Endothelial cell (in vitro differentiated cells): ENCODE data around the gene P3H4. TPM values are rescaled to one million over a fixed set of nuclear protein-coding genes. Genes with fewer than 3 reads are reported as not detected.
A peak's percentile ranks its signal among the peaks of the same experiment; 100 is the strongest.
"Not testable (repeated sequence)": the region's sequence is repeated elsewhere in the genome, so short reads cannot be mapped to it uniquely, and the experiment has no call there.

Source experiments
- DNase-seq: peaks from one replicate; pipeline ENCODE4 v3.0.0; 2021; ENCODE audit warnings: low spot score
- H3K27ac Mint-ChIP-seq: one replicate; pipeline ENCODE4 v1.8.0; 2021; ENCODE audit warnings: mixed read lengths, inconsistent platforms; ENCODE audit not compliant: unreplicated experiment
- H3K27me3 Mint-ChIP-seq: one replicate; pipeline ENCODE4 v1.8.0; 2021; ENCODE audit warnings: mild to moderate bottlenecking, moderate library complexity, mixed read lengths, inconsistent platforms; ENCODE audit not compliant: unreplicated experiment
- H3K36me3 Mint-ChIP-seq: one replicate; pipeline ENCODE4 v1.8.0; 2021; ENCODE audit warnings: mild to moderate bottlenecking, low read depth, mixed read lengths, inconsistent platforms; ENCODE audit not compliant: unreplicated experiment
- H3K4me1 Mint-ChIP-seq: one replicate; pipeline ENCODE4 v1.8.0; 2021; ENCODE audit warnings: mild to moderate bottlenecking, mixed read lengths, inconsistent platforms; ENCODE audit not compliant: unreplicated experiment
- H3K4me3 Mint-ChIP-seq: one replicate; pipeline ENCODE4 v1.8.0; 2021; ENCODE audit warnings: mild to moderate bottlenecking, mixed read lengths, inconsistent platforms; ENCODE audit not compliant: unreplicated experiment
- H3K9me3 Mint-ChIP-seq: one replicate; pipeline ENCODE4 v1.8.0; 2021; ENCODE audit warnings: mixed read lengths, inconsistent platforms; ENCODE audit not compliant: unreplicated experiment
- CTCF ChIP-seq: fragments of 200-600 bp; sonication (generic); IDR thresholded peaks from one replicate; pipeline ENCODE4 v1.5.0; 2021; ENCODE audit warnings: antibody characterized with exemption; ENCODE audit not compliant: unreplicated experiment
- total RNA-seq: library from RNA; stranded (reverse); fragmentation: NEBNext Ultra II Directional; extraction: Animal tissue kit (Norgen Biotek cat#: 25700); gene quantifications from one replicate; pipeline ENCODE4 v1.2.1, GENCODE V29; 2021; ENCODE audit not compliant: unreplicated experiment

The P3H4 gene
- total RNA-seq, 1 donor from 2014 or later: 22.6 TPM

GRCh38 chr17:41835800-41836549 lies 24.2 kb upstream of the P3H4 start, which contains the start of gene NT5C3B:
NT5C3B (minus strand) TSS chr17:41836232; CDS start chr17:41836193, 39 bp downstream.
- H3K27ac Mint-ChIP-seq: no peak within 1 kb of the TSS
- H3K36me3 Mint-ChIP-seq: peaks cover 7% of the 10 kb centered on the region
- TF ChIP-seq CTCF: no peak

GRCh38 chr17:41835214-41835799 lies 23.6 kb upstream of the P3H4 start:
- TF ChIP-seq CTCF: no peak
- H3K27ac Mint-ChIP-seq: no peak overlapping the region
- DNase-seq: no peak
- no peaks in the 10 kb centered on the region for H3K4me1 Mint-ChIP-seq
- peak overlapping the region; percentile 92 for H3K4me3 Mint-ChIP-seq
- H3K27me3 Mint-ChIP-seq: peaks cover 2% of the 10 kb centered on the region
- no peaks in the 10 kb centered on the region for H3K9me3 Mint-ChIP-seq
- peaks cover 13% of the 10 kb centered on the region for H3K36me3 Mint-ChIP-seq

More at GRCh38 chr17:41835800-41836549, 24.2 kb upstream of the P3H4 start, which contains the start of gene NT5C3B:
- Mint-ChIP-seq H3K4me3 (peak within 1 kb of the TSS; percentile 92), H3K9me3 (no peaks in the 10 kb centered on the region), H3K4me1 (no peaks in the 10 kb centered on the region), H3K27me3 (peaks cover 2% of the 10 kb centered on the region)
- peak; percentile 64 for DNase-seq

GRCh38 chr17:41829961-41830360 lies 18.2 kb upstream of the P3H4 start:
- H3K27me3 Mint-ChIP-seq, H3K4me1 Mint-ChIP-seq: not testable (repeated sequence)
- peaks cover 17% of the 10 kb centered on the region for H3K36me3 Mint-ChIP-seq

GRCh38 chr17:41825175-41825845 lies 13.6 kb upstream of the P3H4 start:
- no peaks in the 10 kb centered on the region for H3K9me3 Mint-ChIP-seq
- peaks cover 4% of the 10 kb centered on the region for H3K27me3 Mint-ChIP-seq
- no peak overlapping the region for H3K27ac Mint-ChIP-seq
- no peak for DNase-seq
- no peaks in the 10 kb centered on the region for H3K4me1 Mint-ChIP-seq
- H3K36me3 Mint-ChIP-seq: peaks cover 4% of the 10 kb centered on the region
- peak overlapping the region; percentile 18 for H3K4me3 Mint-ChIP-seq
- no peak for TF ChIP-seq CTCF

More at GRCh38 chr17:41829961-41830360, 18.2 kb upstream of the P3H4 start:
- not testable (repeated sequence) for H3K9me3 Mint-ChIP-seq, H3K27ac Mint-ChIP-seq, DNase-seq
- peak overlapping the region; percentile 12 for H3K4me3 Mint-ChIP-seq

GRCh38 chr17:41824086-41824485 lies 12.3 kb upstream of the P3H4 start:
- no peaks in the 10 kb centered on the region for H3K4me1 Mint-ChIP-seq
- H3K36me3 Mint-ChIP-seq: no peaks in the 10 kb centered on the region
- no peaks in the 10 kb centered on the region for H3K9me3 Mint-ChIP-seq
- no peak for DNase-seq
- TF ChIP-seq CTCF: no peak
- H3K4me3 Mint-ChIP-seq: no peak overlapping the region
- H3K27ac Mint-ChIP-seq: no peak overlapping the region
- H3K27me3 Mint-ChIP-seq: peaks cover 4% of the 10 kb centered on the region
